HG02973 (cell line): ENCODE data around the gene EYA3.

ENCODE experiments used
- ATAC-seq: cut with Tn5 transposase; IDR thresholded peaks from one replicate; pipeline ENCODE4 v1.9.1; 2021; ENCODE audit warnings: moderate library complexity; ENCODE audit not compliant: unreplicated experiment

The EYA3 gene

GRCh38 chr1:28071813-28072212 lies 16.6 kb downstream of the EYA3 start:
- ATAC-seq, result no peak

GRCh38 chr1:28070725-28071593 lies 17.5 kb downstream of the EYA3 start:
- ATAC-seq, result no peak

DNA sequence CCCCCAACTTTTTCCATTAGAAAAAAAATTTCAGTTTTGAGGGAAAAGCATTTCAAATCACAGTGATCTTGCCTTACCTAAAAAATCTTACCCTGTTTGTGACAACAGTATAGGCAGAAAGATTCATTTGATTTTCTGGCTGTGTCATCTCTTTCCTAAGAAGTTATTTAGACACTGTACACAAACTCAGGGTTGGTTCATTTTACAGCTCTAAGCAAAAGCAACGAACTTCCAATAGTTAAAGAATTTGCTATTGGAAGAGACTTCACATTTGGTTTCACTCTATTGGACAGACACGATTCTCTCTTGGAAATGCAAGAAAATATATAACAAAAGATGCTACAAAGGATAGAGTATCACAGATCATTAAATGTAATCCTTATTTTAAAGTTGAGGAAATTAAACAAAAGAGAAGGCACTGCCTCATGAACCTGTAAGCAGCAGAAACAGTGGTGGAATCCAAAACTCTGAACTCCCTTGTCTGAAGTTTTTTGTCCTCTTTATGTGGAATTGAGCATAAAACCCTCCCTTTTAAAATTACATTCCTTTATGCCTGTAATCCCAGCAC lies 20.8 kb downstream of the EYA3 start:
- ATAC-seq, result no peak

- no peak for ATAC-seq
Measured at GRCh38 chr1:28066393-28067154, 21.8 kb downstream of the EYA3 start.

DNA sequence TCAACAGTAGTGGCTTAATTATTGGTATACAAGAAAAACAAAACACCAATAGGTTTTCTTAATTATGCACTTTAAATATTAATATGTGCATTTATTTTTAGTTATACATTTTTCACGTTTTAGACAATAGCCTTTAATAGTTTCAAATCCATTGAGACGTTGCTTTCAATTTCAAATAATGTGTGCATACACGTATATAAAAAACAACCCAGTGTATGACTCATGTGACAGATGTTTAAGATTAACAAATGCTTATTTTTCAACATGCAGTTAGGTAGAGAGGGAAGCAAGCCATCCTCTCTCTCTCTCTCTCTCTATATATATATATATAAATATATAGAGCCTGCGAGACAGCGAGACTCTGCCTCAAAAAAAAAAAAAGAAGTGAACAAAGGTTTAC lies 24.3 kb downstream of the EYA3 start:
- no peak for ATAC-seq

DNA sequence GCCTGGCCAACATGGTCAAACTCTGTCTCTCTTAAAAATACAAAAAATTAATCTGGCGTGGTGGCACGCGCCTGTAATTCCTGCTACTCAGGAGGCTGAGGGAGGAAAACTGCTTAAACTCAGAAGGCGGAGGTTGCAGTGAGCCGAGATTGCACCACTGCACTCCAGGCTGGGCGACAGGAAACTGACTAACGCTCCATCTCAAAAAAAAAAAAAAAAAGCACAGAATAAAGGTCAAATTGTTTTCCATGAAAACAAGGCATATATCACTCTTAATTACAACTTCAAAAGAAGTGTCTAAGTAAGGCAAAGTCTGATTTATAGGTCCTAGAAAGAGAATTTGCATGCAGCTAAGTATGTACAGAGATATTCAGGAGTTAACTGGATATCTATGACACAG lies 25.6 kb downstream of the EYA3 start:
- no peak for ATAC-seq

DNA sequence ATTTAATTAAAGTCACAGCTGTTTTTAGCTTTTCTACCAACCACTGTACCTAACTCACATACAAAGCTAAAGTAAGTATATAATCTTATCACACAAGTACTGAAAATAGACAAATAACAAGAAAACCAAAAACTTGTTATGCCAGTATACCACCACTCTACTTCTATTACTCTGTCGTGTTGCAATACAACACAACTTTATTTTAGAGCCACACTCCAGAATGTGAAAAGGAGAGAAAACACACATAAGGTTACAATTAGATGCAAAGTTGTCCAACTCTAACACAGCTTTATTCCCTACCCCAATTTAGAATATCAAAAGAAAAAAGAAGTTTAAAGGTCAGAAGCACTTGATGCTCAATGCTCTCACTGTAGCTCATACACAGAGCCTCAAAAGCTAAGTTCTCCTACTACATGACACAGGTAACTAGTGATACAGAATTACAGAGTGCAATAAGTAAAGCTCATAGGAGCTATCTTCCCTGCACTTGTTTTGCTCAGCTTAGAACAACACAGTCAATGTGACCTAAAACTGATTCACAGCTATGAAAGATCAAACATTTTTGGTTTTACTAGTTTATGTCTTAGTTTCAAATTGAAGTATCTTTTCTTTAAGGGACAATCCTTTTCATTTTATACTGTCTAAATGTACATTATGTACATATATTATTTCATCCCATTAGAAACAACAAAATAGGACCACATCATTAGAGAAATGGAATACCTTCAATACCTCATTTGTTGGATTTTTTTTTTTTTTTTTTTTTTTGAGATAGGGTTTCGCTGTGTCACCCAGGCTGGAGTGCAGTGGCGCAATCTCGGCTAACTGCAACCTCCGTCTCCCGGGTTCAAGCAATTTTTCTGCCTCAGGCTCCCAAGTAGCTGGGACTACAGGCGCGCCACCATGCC lies 29.2 kb downstream of the EYA3 start:
- no peak for ATAC-seq

- no peak for ATAC-seq
Measured at GRCh38 chr1:28058168-28058567, 30.2 kb downstream of the EYA3 start.

DNA sequence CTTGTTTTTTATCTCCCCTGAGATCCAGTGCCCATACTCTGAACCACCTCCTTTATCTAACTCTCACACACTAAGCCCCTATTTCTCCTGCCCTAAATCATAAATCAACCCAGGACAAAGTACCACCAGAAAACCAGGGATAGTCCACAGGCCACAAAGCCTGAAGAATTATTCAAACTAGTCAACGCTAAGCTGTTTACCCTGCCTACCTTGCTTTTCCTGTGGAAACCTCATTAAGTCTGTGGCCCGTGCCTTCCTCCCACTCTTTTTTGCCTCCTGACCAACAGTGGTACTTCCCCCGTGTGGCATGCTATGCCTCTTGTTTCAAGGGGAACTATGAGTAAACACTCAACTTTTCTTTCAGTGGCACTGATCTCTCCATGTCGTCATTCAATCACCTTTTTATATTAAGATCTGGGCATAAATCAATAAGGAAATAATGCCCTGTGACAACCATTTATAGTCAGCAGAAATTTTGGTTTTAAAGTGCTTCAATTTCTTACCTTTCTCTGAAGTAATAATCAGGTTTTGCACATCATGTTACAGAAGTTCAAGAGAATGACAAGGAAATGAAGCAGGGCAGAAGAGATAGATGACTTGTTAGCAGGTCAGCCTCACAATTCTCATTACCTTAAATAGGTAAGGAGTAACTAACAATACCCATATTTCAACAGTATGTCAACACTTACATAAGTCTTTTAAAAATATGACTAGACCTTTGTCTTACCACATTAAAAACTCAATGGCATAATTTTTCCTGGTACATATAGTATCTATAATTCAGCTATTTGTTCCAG lies 32.1 kb downstream of the EYA3 start:
- no peak for ATAC-seq

GRCh38 chr1:28050776-28051175 lies 37.6 kb downstream of the EYA3 start:
- ATAC-seq, result no peak

GRCh38 chr1:28046716-28047115 lies 41.7 kb downstream of the EYA3 start:
- ATAC-seq, result no peak

GRCh38 chr1:28045777-28046176 lies 42.6 kb downstream of the EYA3 start:
- ATAC-seq, result no peak

- no peak for ATAC-seq
Measured at GRCh38 chr1:28044399-28044798, 44.0 kb downstream of the EYA3 start.

- no peak for ATAC-seq
Measured at GRCh38 chr1:28039341-28039740, 49.1 kb downstream of the EYA3 start.

DNA sequence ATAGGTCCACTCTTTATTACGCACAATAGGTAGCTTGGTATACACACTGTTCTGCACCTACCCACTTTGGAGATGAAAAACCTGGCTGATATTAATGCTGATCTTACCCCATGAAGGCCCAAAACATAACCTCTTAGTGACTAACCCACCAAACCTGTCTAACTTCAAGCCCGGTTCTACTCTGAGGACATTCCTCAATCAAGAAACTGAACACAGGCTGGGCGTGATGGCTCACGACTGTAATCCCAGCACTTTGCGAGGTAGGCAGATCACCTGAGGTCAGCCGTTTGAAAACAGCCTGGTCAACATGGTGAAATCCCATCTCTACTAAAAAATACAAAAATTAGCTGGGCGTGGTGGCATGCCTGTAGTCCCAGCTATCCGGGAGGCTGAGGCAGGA lies 50.5 kb downstream of the EYA3 start:
- ATAC-seq, result no peak

DNA sequence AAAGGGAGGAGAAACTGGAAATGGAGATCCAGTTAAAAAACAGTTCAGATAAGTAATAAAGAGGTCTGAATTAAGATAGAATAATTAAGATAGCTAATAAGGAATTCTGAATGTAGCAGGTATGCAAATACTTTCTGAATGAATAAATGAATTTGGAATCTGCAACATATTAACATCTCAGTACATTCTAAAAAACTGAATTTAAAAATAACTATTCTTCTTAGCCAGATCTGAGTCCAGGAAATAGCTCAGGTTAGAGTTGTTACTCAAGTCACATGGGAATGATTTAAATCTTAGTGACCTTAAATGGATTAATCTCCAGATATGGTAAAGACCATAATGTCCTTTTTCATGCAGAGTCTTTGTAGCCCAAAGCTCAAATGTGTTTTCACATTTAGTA lies 51.2 kb downstream of the EYA3 start:
- ATAC-seq, result no peak

DNA sequence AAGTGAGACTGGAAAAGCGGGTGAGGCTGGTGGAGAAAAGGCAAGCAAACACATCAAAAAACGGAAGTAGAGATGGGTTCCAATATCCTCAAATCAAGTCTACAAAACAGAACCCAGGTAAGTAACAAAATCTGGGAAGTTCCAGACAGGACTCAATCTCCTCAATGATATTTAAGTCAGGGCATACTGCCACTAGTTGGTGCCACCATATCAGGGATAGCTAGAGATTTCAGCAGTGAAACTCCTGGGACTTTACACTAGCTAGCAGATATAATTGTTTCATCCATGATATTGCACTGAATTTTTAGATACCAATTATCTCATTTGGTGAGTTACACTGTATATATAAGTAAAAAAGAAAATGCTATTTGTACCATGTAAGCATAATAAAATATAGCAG lies 52.0 kb downstream of the EYA3 start:
- no peak for ATAC-seq

GRCh38 chr1:28035420-28035819 lies 53.0 kb downstream of the EYA3 start:
- ATAC-seq, result no peak

GRCh38 chr1:28032281-28032680 lies 56.1 kb downstream of the EYA3 start:
- ATAC-seq, result no peak

DNA sequence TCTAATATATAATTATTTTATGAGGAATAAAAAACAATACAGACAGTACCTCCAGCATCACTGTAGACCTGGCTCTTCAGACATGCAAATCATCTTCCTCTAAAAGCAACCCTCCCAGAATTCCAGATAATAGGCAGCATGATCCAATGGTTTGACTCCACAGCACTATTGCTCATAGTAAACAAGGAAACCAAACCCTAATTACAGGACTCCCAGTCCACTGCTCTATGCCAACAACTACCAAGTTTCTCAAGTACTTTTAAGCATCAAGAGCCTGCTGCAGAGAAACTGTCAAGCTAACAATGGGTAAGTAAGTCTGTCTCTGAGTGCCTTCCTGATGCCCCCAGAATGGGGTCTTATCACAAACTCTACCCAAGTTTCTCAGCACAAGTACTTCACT lies 57.2 kb downstream of the EYA3 start:
- ATAC-seq, result no peak
